HEK293 (cell line): ENCODE results near the gene B3GALNT1.
"Not testable (repeated sequence)": the region's sequence is repeated elsewhere in the genome, so short reads cannot be mapped to it uniquely, and the experiment has no call there.

Experiments used
- CTCF ChIP-seq: fragments of 450-650 bp; formaldehyde crosslinking; IDR thresholded peaks from 2 replicates; pipeline ENCODE4 v1.5.1; 2016; ENCODE audit warnings: missing biosample characterization, missing genetic modification characterization
- MZF1 ChIP-seq: fragments of 450-650 bp; formaldehyde crosslinking; IDR thresholded peaks from 2 replicates; pipeline ENCODE4 v1.5.1; 2017; ENCODE audit warnings: missing biosample characterization, missing genetic modification characterization, borderline replicate concordance
- ZFP41 ChIP-seq: fragments of 450-650 bp; formaldehyde crosslinking; IDR thresholded peaks from 2 replicates; pipeline ENCODE4 v1.5.1; 2016; ENCODE audit warnings: missing biosample characterization, missing genetic modification characterization, borderline replicate concordance
- ZNF23 ChIP-seq: fragments of 450-650 bp; formaldehyde crosslinking; IDR thresholded peaks from 2 replicates; pipeline ENCODE4 v1.5.1; 2016; ENCODE audit warnings: missing biosample characterization, missing genetic modification characterization, borderline replicate concordance
- ZNF350 ChIP-seq: fragments of 450-650 bp; formaldehyde crosslinking; IDR thresholded peaks from 2 replicates; pipeline ENCODE4 v1.5.0; 2017; ENCODE audit warnings: missing biosample characterization, mild to moderate bottlenecking, missing genetic modification characterization
- ZNF48 ChIP-seq: fragments of 450-650 bp; formaldehyde crosslinking; IDR thresholded peaks from 2 replicates; pipeline ENCODE4 v1.5.1; 2016; ENCODE audit warnings: missing biosample characterization, missing genetic modification characterization
- ZNF558 ChIP-seq: fragments of 450-650 bp; formaldehyde crosslinking; IDR thresholded peaks from 2 replicates; pipeline ENCODE4 v1.5.1; 2016; ENCODE audit warnings: missing biosample characterization, missing genetic modification characterization
- ZNF561 ChIP-seq: fragments of 450-650 bp; IDR thresholded peaks from 2 replicates; pipeline ENCODE4 v1.5.1; 2018; ENCODE audit warnings: missing biosample characterization, missing genetic modification characterization, borderline replicate concordance
- ZNF660 ChIP-seq: fragments of 450-650 bp; IDR thresholded peaks from 2 replicates; pipeline ENCODE4 v1.5.1; 2018; ENCODE audit warnings: missing biosample characterization, mild to moderate bottlenecking, missing genetic modification characterization
- ZNF768 ChIP-seq: fragments of 450-650 bp; formaldehyde crosslinking; IDR thresholded peaks from 2 replicates; pipeline ENCODE4 v1.5.1; 2018; ENCODE audit warnings: missing biosample characterization, mild to moderate bottlenecking, missing genetic modification characterization
- ZXDB ChIP-seq: fragments of 450-650 bp; formaldehyde crosslinking; IDR thresholded peaks from 2 replicates; pipeline ENCODE4 v1.5.1; 2016; ENCODE audit warnings: missing biosample characterization, missing genetic modification characterization

DNA sequence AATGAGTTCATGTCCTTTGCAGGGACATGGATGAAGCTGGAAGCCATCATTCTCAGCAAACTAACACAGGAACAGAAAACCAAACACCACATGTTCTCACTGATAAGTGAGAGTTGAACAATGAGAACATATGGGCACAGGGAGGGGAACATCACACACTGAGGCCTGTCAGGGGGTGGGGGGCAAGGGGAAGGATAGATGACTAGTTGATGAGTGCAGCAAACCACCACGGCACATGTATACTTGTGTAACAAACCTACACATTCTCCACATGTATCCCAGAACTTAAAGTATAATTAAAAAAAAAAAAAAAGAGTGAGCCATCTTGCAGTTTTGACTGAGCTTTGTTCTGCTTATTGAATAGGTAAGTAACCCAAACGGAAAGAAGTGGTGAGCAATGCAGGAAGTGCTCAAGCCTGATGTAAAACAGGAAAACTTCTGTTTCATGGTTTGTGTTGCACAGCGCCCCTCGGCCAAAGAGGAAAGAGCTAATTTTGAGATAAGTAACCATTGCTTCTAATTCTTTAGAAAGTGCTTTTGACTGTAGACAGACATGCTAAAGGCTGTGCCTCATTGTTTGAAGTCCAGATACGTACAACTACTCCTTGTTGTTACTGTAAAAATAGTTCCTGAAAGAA, 70.1 kb downstream of the B3GALNT1 start:
- TF ChIP-seq ZNF558; ZNF350 (tag by site-specific recombination); ZXDB; ZNF23 (tag by site-specific recombination); CTCF (tag by site-specific recombination); ZFP41 (tag by site-specific recombination); ZNF660 (tag by site-specific recombination); MZF1 (tag by site-specific recombination); ZNF768; ZNF561; ZNF48: not testable (repeated sequence)
